Measurements from ENCODE around the gene BRAF.
"Not testable (repeated sequence)": the region's sequence is repeated elsewhere in the genome, so short reads cannot be mapped to it uniquely, and the experiment has no call there.

BRAF gene

GRCh38 chr7:140696024-140696679, 228.6 kb downstream of the BRAF start:
- ChIA-PET POLR2A (interaction anchor here (0.6 to 0.9 kb wide), 2 partner anchors 22 to 1004 kb away, joined by 3 read pairs; no protein-coding TSS in a partner anchor), CTCF (interaction anchor here (1.9 kb wide), 1 partner anchor 19 kb away, joined by 4 read pairs; no protein-coding TSS in a partner anchor)
- 39% methylated on average over 21 of the region's 23 CpGs for WGBS (ENCODE audit: insufficient coverage)
- H3K36me3 ChIP-seq (ENCODE audit: control insufficient read depth in 4 of 4, insufficient read depth in 4 of 4, low read length in 3 of 4): peaks cover 0 to 17% (median 6%) of the 10 kb centered on the region in 4 experiments
- no peaks in the 10 kb centered on the region for H3K9me3 ChIP-seq (ENCODE audit: control extremely low read depth in 1 of 5, control insufficient read depth in 4 of 5, insufficient read depth in 2 of 5, low read depth in 1 of 5, low read length in 4 of 5)
- DNase-seq: peak; percentile 89 to 95 (median 92)
- H3K4me1 ChIP-seq (ENCODE audit: control extremely low read depth in 1 of 4, control insufficient read depth in 4 of 4, insufficient read depth in 4 of 4, low read length in 3 of 4): peaks cover 5 to 21% (median 19%) of the 10 kb centered on the region in 4 experiments
- peak overlapping the region; percentile 84 to 96 (median 92) for H3K4me3 ChIP-seq (ENCODE audit: control insufficient read depth in 1 of 7, extremely low read depth in 1 of 7, insufficient read depth in 4 of 7, low read depth in 2 of 7, low read length in 6 of 7)
- H3K27me3 ChIP-seq (replicated peaks in 2 of 5; ENCODE audit: control insufficient read depth in 4 of 5, insufficient read depth in 5 of 5, low read length in 4 of 5): no peaks in the 10 kb centered on the region
- peak overlapping the region; percentile 40 to 91 for H3K27ac ChIP-seq (ENCODE audit: insufficient read depth in 1 of 2, low read depth in 1 of 2, low read length in 2 of 2, poor library complexity in 1 of 2, severe bottlenecking in 2 of 2)

GRCh38 chr7:140695381-140695780, 229.3 kb downstream of the BRAF start:
- H3K27ac ChIP-seq (ENCODE audit: insufficient read depth in 1 of 2, low read depth in 1 of 2, low read length in 2 of 2, poor library complexity in 1 of 2, severe bottlenecking in 2 of 2): no peak overlapping the region
- ChIA-PET POLR2A (no interaction called here), CTCF (interaction anchor here (1.1 to 1.9 kb wide), 2 partner anchors 19 to 20 kb away, joined by 4 to 6 read pairs; no protein-coding TSS in a partner anchor)
- H3K4me3 ChIP-seq (ENCODE audit: control insufficient read depth in 1 of 7, extremely low read depth in 1 of 7, insufficient read depth in 4 of 7, low read depth in 2 of 7, low read length in 6 of 7): no peak overlapping the region
- peaks cover 0 to 17% (median 6%) of the 10 kb centered on the region in 4 experiments for H3K36me3 ChIP-seq (ENCODE audit: control insufficient read depth in 4 of 4, insufficient read depth in 4 of 4, low read length in 3 of 4)
- no peak for DNase-seq
- 90% methylated on average over 3 of the region's 11 CpGs for WGBS (ENCODE audit: insufficient coverage)
- H3K9me3 ChIP-seq (ENCODE audit: control extremely low read depth in 1 of 5, control insufficient read depth in 4 of 5, insufficient read depth in 2 of 5, low read depth in 1 of 5, low read length in 4 of 5): no peaks in the 10 kb centered on the region
- H3K27me3 ChIP-seq (replicated peaks in 2 of 5; ENCODE audit: control insufficient read depth in 4 of 5, insufficient read depth in 5 of 5, low read length in 4 of 5): no peaks in the 10 kb centered on the region
- peaks cover 5 to 21% (median 19%) of the 10 kb centered on the region in 4 experiments for H3K4me1 ChIP-seq (ENCODE audit: control extremely low read depth in 1 of 4, control insufficient read depth in 4 of 4, insufficient read depth in 4 of 4, low read length in 3 of 4)

GRCh38 chr7:140694592-140694991, 230.1 kb downstream of the BRAF start:
- H3K36me3 ChIP-seq (ENCODE audit: control insufficient read depth in 4 of 4, insufficient read depth in 4 of 4, low read length in 3 of 4): peaks cover 0 to 22% (median 10%) of the 10 kb centered on the region in 4 experiments
- CTCF ChIA-PET: interaction anchor here (1.1 to 1.4 kb wide), 2 partner anchors 13 to 19 kb away, joined by 3 to 6 read pairs; no protein-coding TSS in a partner anchor
- H3K9me3 ChIP-seq (ENCODE audit: control extremely low read depth in 1 of 5, control insufficient read depth in 4 of 5, insufficient read depth in 2 of 5, low read depth in 1 of 5, low read length in 4 of 5): no peaks in the 10 kb centered on the region
- POLR2A ChIA-PET: no interaction called here
- no peaks in the 10 kb centered on the region for H3K27me3 ChIP-seq (replicated peaks in 2 of 5; ENCODE audit: control insufficient read depth in 4 of 5, insufficient read depth in 5 of 5, low read length in 4 of 5)
- H3K4me3 ChIP-seq (ENCODE audit: control insufficient read depth in 1 of 7, extremely low read depth in 1 of 7, insufficient read depth in 4 of 7, low read depth in 2 of 7, low read length in 6 of 7): no peak overlapping the region
- H3K4me1 ChIP-seq (ENCODE audit: control extremely low read depth in 1 of 4, control insufficient read depth in 4 of 4, insufficient read depth in 4 of 4, low read length in 3 of 4): peaks cover 5 to 21% (median 19%) of the 10 kb centered on the region in 4 experiments
- 95% methylated on average over 6 of the region's 6 CpGs for WGBS (ENCODE audit: insufficient coverage)
- DNase-seq: no peak
- H3K27ac ChIP-seq (ENCODE audit: insufficient read depth in 1 of 2, low read depth in 1 of 2, low read length in 2 of 2, poor library complexity in 1 of 2, severe bottlenecking in 2 of 2): no peak overlapping the region

GRCh38 chr7:140693849-140694248, 230.9 kb downstream of the BRAF start:
- 95% methylated on average over 10 of the region's 10 CpGs for WGBS (ENCODE audit: insufficient coverage)
- H3K27me3 ChIP-seq (replicated peaks in 2 of 5; ENCODE audit: control insufficient read depth in 4 of 5, insufficient read depth in 5 of 5, low read length in 4 of 5); H3K4me3 ChIP-seq (ENCODE audit: control insufficient read depth in 1 of 7, extremely low read depth in 1 of 7, insufficient read depth in 4 of 7, low read depth in 2 of 7, low read length in 6 of 7); H3K27ac ChIP-seq (ENCODE audit: insufficient read depth in 1 of 2, low read depth in 1 of 2, low read length in 2 of 2, poor library complexity in 1 of 2, severe bottlenecking in 2 of 2); POLR2A ChIA-PET; DNase-seq; H3K9me3 ChIP-seq (ENCODE audit: control extremely low read depth in 1 of 5, control insufficient read depth in 4 of 5, insufficient read depth in 2 of 5, low read depth in 1 of 5, low read length in 4 of 5): not testable (repeated sequence)
- Histone ChIP-seq H3K4me1 (ENCODE audit: control extremely low read depth in 1 of 4, control insufficient read depth in 4 of 4, insufficient read depth in 4 of 4, low read length in 3 of 4) (peaks cover 5 to 21% (median 19%) of the 10 kb centered on the region in 4 experiments), H3K36me3 (ENCODE audit: control insufficient read depth in 4 of 4, insufficient read depth in 4 of 4, low read length in 3 of 4) (peaks cover 0 to 27% (median 10%) of the 10 kb centered on the region in 4 experiments)
- CTCF ChIA-PET: interaction anchor here (1.4 kb wide), 1 partner anchor 14 kb away, joined by 3 read pairs; no protein-coding TSS in a partner anchor

GRCh38 chr7:140691376-140692045, 233.2 kb downstream of the BRAF start:
- CTCF ChIA-PET: interaction anchor here (0.7 to 1.1 kb wide), 4 partner anchors 17 to 651 kb away, joined by 3 to 4 read pairs (median 3); no protein-coding TSS in a partner anchor
- POLR2A ChIA-PET: interaction anchor here (0.6 kb wide), 1 partner anchor 321 kb away, joined by 4 read pairs; no protein-coding TSS in a partner anchor

GRCh38 chr7:140689199-140690152, 235.3 kb downstream of the BRAF start:
- no peak overlapping the region for H3K27ac ChIP-seq (ENCODE audit: insufficient read depth in 1 of 2, low read depth in 1 of 2, low read length in 2 of 2, poor library complexity in 1 of 2, severe bottlenecking in 2 of 2)
- H3K9me3 ChIP-seq (ENCODE audit: control extremely low read depth in 1 of 5, control insufficient read depth in 4 of 5, insufficient read depth in 2 of 5, low read depth in 1 of 5, low read length in 4 of 5): no peaks in the 10 kb centered on the region
- no peaks in the 10 kb centered on the region for H3K27me3 ChIP-seq (replicated peaks in 2 of 5; ENCODE audit: control insufficient read depth in 4 of 5, insufficient read depth in 5 of 5, low read length in 4 of 5)
- ChIA-PET POLR2A (no interaction called here), CTCF (interaction anchor here (1.6 to 2.2 kb wide), 2 partner anchors 10 to 11 kb away, joined by 3 to 4 read pairs; no protein-coding TSS in a partner anchor)
- peaks cover 3 to 49% (median 21%) of the 10 kb centered on the region in 4 experiments for H3K36me3 ChIP-seq (ENCODE audit: control insufficient read depth in 4 of 4, insufficient read depth in 4 of 4, low read length in 3 of 4)
- DNase-seq: no peak
- no peaks in the 10 kb centered on the region for H3K4me1 ChIP-seq (ENCODE audit: control extremely low read depth in 1 of 4, control insufficient read depth in 4 of 4, insufficient read depth in 4 of 4, low read length in 3 of 4)
- 96% methylated on average over 15 of the region's 16 CpGs for WGBS (ENCODE audit: insufficient coverage)
- H3K4me3 ChIP-seq (ENCODE audit: control insufficient read depth in 1 of 7, extremely low read depth in 1 of 7, insufficient read depth in 4 of 7, low read depth in 2 of 7, low read length in 6 of 7): no peak overlapping the region

More at GRCh38 chr7:140691376-140692045, 233.2 kb downstream of the BRAF start:
- Histone ChIP-seq H3K27ac (ENCODE audit: insufficient read depth in 1 of 2, low read depth in 1 of 2, low read length in 2 of 2, poor library complexity in 1 of 2, severe bottlenecking in 2 of 2) (no peak overlapping the region), H3K4me3 (ENCODE audit: control insufficient read depth in 1 of 7, extremely low read depth in 1 of 7, insufficient read depth in 4 of 7, low read depth in 2 of 7, low read length in 6 of 7) (no peak overlapping the region), H3K4me1 (ENCODE audit: control extremely low read depth in 1 of 4, control insufficient read depth in 4 of 4, insufficient read depth in 4 of 4, low read length in 3 of 4) (peaks cover 0 to 8% (median 7%) of the 10 kb centered on the region in 4 experiments), H3K27me3 (replicated peaks in 2 of 5; ENCODE audit: control insufficient read depth in 4 of 5, insufficient read depth in 5 of 5, low read length in 4 of 5) (no peaks in the 10 kb centered on the region), H3K36me3 (ENCODE audit: control insufficient read depth in 4 of 4, insufficient read depth in 4 of 4, low read length in 3 of 4) (peaks cover 0 to 43% (median 17%) of the 10 kb centered on the region in 4 experiments), H3K9me3 (ENCODE audit: control extremely low read depth in 1 of 5, control insufficient read depth in 4 of 5, insufficient read depth in 2 of 5, low read depth in 1 of 5, low read length in 4 of 5) (no peaks in the 10 kb centered on the region)
- 94% methylated on average over 10 of the region's 12 CpGs for WGBS (ENCODE audit: insufficient coverage)
- no peak for DNase-seq
